Heart left ventricle (tissue), 16 donors: ENCODE data around the gene ASB5. TPM values are rescaled to one million over a fixed set of nuclear protein-coding genes. Genes with fewer than 3 reads are reported as not detected.
A peak's percentile ranks its signal among the peaks of the same experiment; 100 is the strongest.

Experiments
- ATAC-seq, 4 donors: fragments of 200-7000 bp; cut with Tn5 transposase; one replicate each; pipeline ENCODE4 v1.9.1; 2020 to 2022; ENCODE audit warnings: moderate library complexity in 4 of 4, mild to moderate bottlenecking in 3 of 4, moderate number of reproducible peaks in 1 of 4
- DNase-seq, 5 donors: peaks; one replicate each; pipeline ENCODE4 v3.0.0-alpha.2; 2020
- H3K27ac ChIP-seq, 12 donors: fragments of 200-600 bp; sonication (generic) in 4 of 12; one replicate each; pipeline versions ENCODE4 v1.5.0 to v1.8.0; 2016 to 2022; ENCODE audit warnings: mild to moderate bottlenecking in 2 of 12
- H3K27me3 ChIP-seq, 9 donors: fragments of 200-600 bp; sonication (generic) in 2 of 9; one replicate each; pipeline versions ENCODE4 v1.5.1 to v1.8.0; 2016 to 2022; ENCODE audit warnings: mild to moderate bottlenecking in 3 of 9
- H3K36me3 ChIP-seq, 9 donors: fragments of 200-600 bp; sonication (generic) in 2 of 9; one replicate each; pipeline versions ENCODE4 v1.5.0 to v1.8.0; 2018 to 2022; ENCODE audit warnings: mild to moderate bottlenecking in 2 of 9
- H3K4me1 ChIP-seq, 12 donors: fragments of 200-600 bp; sonication (generic) in 4 of 12; one replicate each; pipeline versions ENCODE4 v1.5.0 to v1.8.0; 2016 to 2022; ENCODE audit warnings: mild to moderate bottlenecking in 3 of 12
- H3K4me3 ChIP-seq, 12 donors: fragments of 200-600 bp; sonication (generic) in 4 of 12; one replicate each; pipeline versions ENCODE4 v1.5.0 to v1.8.0; 2017 to 2022; ENCODE audit warnings: mild to moderate bottlenecking in 9 of 12, moderate library complexity in 4 of 12
- H3K9me3 ChIP-seq, 12 donors: fragments of 200-600 bp; sonication (generic) in 4 of 12; one replicate each; pipeline versions ENCODE4 v1.5.0 to v1.8.0; 2016 to 2022; ENCODE audit warnings: mild to moderate bottlenecking in 1 of 12
- POLR2A ChIP-seq, 2 donors: fragments of 450-650 bp; IDR thresholded peaks; one replicate each; pipeline ENCODE4 v1.6.1; 2017; ENCODE audit warnings: antibody characterized with exemption in 2 of 2, mild to moderate bottlenecking in 2 of 2, moderate library complexity in 2 of 2
- WGBS, 4 donors: extraction: QIAGEN DNeasy Blood & Tissue Kit in 2 of 4; methylation state at CpG; one replicate each; pipeline versions ENCODE4 v1.1.5 to v1.1.7; 2013 to 2018; 5-methylcytosine and 5-hydroxymethylcytosine counted together
- intact Hi-C, 10 donors: fragments of 100-400 bp; cut with DNase I; formaldehyde crosslinking; loops; one replicate each; pipeline versions ENCODE4 v1.11.1 to v1.14.2; 2022
- polyA plus RNA-seq, 2 donors: library from polyadenylated mRNA; stranded (reverse); fragments of 200-250 nt; gene quantifications; one replicate each; pipeline ENCODE4 v1.2.3, GENCODE V29; 2013
- total RNA-seq, 9 donors: library from RNA; depleted of rRNA in 2 of 9; stranded (reverse); fragments of >200 nt in 2 of 9; fragmentation: NEBNext Ultra II Directional in 3 of 9; extraction: Animal tissue kit (Norgen Biotek cat#: 25700) in 3 of 9; gene quantifications; one replicate each; pipeline versions ENCODE4 v1.1.0 to v1.2.4, GENCODE V29; 2016 to 2023
- TF ChIP-seq, protein P1 (sequence below), 12 donors: fragments of 200-600 bp; sonication (generic) in 4 of 12; IDR thresholded peaks; one replicate each; pipeline versions ENCODE4 v1.5.0 to v1.8.0; 2018 to 2022; ENCODE audit warnings: antibody characterized with exemption in 12 of 12, mild to moderate bottlenecking in 5 of 12
- donor health status: ischemic (EF 13 %, LVEDD 7.1; RV severe dilation, severe dysfunction).
- donor health status: healthy with polysubstance abuse.
- donor health status: DM: no; HTN: yes; CAD: no.
- donor health status: DM: no; HTN: no; CAD: no.
- donor health status: ischemic (EF 25% LVEDD 6.9; RV normal size, moderate dysfunction).
- donor health status: ischemic (EF 25% LVEDD 5.7; RV mildly dilated, moderate dysfunction).
- donor health status: healthy.
- donor health status: DM: yes; HTN: yes; CAD: no.
- donor health status: ischemic (EF 35%, LVEDD 5.7; RV mildly dilated, moderate dysfunction).
- donor health status: nonischemic (EF 11% LVEDD 7.7; RV severe dilation, severe dysfunction).
- donor health status: DM: yes; HTN: yes; CAD: no.
- donor health status: PGD.
- donor health status: ischemic (EF 29% LVEDD 5.4; RV normal size, mild dysfunction).
- donor health status: nonischemic (EF 23%, LVEDD 6.1; RV moderate dilation, normal function).

The ASB5 gene
- total and polyA plus RNA-seq, 11 donors, result 1.0 to 7.7 (median 2.8) TPM

DNA sequence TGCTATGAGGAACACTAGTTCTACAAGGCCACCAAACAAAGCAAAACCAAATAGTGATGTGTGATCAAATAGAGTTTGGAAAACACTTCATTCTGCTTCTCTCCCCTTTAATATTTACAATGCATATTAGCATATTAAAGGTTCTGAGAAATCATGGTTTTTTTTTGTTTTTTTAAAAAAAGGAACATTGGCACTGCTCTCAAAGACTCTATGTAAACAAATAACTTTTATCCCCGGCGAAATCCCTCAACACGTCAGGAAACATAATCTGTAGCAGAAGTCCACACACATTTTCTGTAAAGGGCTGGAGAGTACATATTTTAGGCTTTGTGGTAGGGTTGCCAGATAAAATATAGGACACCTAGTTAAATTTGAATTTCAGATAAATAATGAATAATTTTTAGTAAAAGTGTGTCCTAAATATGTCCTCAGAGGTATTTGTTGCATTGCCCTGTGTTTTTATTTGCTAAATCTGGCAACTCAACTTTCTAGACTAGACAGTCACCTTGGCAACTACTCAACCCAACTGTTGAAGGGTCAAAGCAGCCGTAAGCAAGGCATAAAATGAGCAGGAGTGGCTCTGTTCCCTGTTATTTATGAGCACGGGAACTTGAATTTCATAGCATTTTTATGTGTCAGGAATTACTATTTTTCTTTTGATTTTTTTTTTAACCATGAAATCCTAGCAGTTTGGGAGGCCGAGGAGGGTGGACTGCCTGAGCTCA is 82.2 kb downstream of the ASB5 start:
- Histone ChIP-seq H3K36me3 (no peaks in the 10 kb centered on the region), H3K9me3 (no peaks in the 10 kb centered on the region), H3K4me3 (no peak overlapping the region), H3K27me3 (no peaks in the 10 kb centered on the region), H3K27ac (peak overlapping the region in 1 of 12 donors; percentile 13), H3K4me1 (peaks cover 0 to 7% (median 0%) of the 10 kb centered on the region in 12 donors)
- intact Hi-C loops, result loop anchor here in 1 of 10 donors (5.0 kb wide), 1 partner anchor 130 kb away; the partner anchor contains the start of gene SPCS3
- TF ChIP-seq, protein P1, sequence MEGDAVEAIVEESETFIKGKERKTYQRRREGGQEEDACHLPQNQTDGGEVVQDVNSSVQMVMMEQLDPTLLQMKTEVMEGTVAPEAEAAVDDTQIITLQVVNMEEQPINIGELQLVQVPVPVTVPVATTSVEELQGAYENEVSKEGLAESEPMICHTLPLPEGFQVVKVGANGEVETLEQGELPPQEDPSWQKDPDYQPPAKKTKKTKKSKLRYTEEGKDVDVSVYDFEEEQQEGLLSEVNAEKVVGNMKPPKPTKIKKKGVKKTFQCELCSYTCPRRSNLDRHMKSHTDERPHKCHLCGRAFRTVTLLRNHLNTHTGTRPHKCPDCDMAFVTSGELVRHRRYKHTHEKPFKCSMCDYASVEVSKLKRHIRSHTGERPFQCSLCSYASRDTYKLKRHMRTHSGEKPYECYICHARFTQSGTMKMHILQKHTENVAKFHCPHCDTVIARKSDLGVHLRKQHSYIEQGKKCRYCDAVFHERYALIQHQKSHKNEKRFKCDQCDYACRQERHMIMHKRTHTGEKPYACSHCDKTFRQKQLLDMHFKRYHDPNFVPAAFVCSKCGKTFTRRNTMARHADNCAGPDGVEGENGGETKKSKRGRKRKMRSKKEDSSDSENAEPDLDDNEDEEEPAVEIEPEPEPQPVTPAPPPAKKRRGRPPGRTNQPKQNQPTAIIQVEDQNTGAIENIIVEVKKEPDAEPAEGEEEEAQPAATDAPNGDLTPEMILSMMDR (IDR thresholded peaks at IDR 0.05), result no peak
- TF ChIP-seq POLR2A (IDR thresholded peaks at IDR 0.05), result no peak
- no peak for DNase-seq
- no peak for ATAC-seq
- WGBS, 4 donors, result 71 to 84% (median 76%) methylated on average over 6 of the region's 6 CpGs

DNA sequence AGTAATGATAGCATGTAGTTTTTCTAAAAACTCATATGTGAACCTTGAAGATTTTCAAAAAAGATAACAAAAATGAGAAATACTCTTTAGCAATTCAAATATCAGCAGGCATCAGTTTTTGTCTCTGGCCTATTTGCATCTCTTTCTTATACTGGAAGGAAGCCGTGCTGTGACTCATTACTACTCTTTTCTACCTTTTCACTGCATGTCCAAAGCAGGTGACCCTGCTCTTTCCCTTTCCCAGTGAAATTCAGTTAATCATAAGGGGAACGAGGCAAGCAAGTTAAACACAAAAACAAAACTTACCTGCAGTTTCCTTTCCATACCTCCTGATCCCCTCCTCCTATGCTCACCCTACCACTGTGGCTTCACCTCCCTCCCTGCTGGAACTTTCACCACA is 83.0 kb downstream of the ASB5 start:
- no peak for TF ChIP-seq POLR2A (IDR thresholded peaks at IDR 0.05)
- TF ChIP-seq, protein P1 (IDR thresholded peaks at IDR 0.05), result no peak
- no peaks in the 10 kb centered on the region for H3K27me3 ChIP-seq
- H3K9me3 ChIP-seq, result no peaks in the 10 kb centered on the region
- DNase-seq (no peak), ATAC-seq (no peak)
- H3K4me3 ChIP-seq, result no peak overlapping the region
- intact Hi-C loops, result loop anchor here in 1 of 10 donors (5.0 kb wide), 1 partner anchor 131 kb away; the partner anchor contains the start of gene SPCS3
- H3K36me3 ChIP-seq, result no peaks in the 10 kb centered on the region
- H3K27ac ChIP-seq, result no peak overlapping the region
- H3K4me1 ChIP-seq, result peaks cover 0 to 7% (median 0%) of the 10 kb centered on the region in 12 donors
- 69 to 80% (median 73%) methylated on average over 2 of the region's 2 CpGs for WGBS, 4 donors

DNA sequence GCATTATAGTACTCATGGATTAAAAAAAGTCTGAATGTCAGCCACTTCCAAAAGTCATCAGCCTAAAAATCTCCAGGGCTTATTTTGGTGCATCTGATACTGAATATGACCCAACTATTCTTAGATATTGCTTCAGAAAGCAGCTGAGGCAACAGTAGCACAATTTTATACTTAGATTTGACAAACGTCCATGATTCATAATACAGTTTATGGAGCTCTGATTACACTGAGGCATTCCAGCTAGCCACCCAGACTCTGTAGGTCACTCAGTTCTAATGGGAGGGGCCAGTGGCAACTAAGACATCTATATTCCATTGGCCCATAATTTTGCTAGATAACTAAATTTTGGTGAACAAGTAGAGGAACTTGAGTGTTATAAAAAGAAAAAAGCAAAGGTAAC is 84.0 kb downstream of the ASB5 start:
- H3K27ac ChIP-seq, result peak overlapping the region in 1 of 12 donors; percentile 28
- 18 to 27% (median 22%) methylated on average over 1 of the region's 1 CpG for WGBS, 4 donors
- ATAC-seq (peak; percentile 47 to 86 (median 78)), DNase-seq (no peak)
- no peak overlapping the region for H3K4me3 ChIP-seq
- H3K27me3 ChIP-seq, result no peaks in the 10 kb centered on the region
- no peaks in the 10 kb centered on the region for H3K36me3 ChIP-seq
- no peak for TF ChIP-seq POLR2A (IDR thresholded peaks at IDR 0.05)
- TF ChIP-seq, protein P1 (IDR thresholded peaks at IDR 0.05), result no peak
- H3K4me1 ChIP-seq, result peaks cover 0 to 7% (median 0%) of the 10 kb centered on the region in 12 donors
- intact Hi-C loops, result loop anchor here in 1 of 10 donors (5.0 kb wide), 1 partner anchor 132 kb away; the partner anchor contains the start of gene SPCS3
- no peaks in the 10 kb centered on the region for H3K9me3 ChIP-seq

Other genes with a start within 250 kb of the ASB5 start
- 1 to 10 TPM in 1 of 9 donors, under 1 TPM in 8; 0.28 to 1.4 (median 0.75) TPM for gene WDR17, start 203.4 kb downstream of the ASB5 start, total RNA-seq
- gene WDR17, start 203.4 kb downstream of the ASB5 start, polyA plus RNA-seq, result under 1 TPM; 0.21 to 0.23 TPM
- gene SPATA4, start 73.6 kb downstream of the ASB5 start, total RNA-seq, result under 1 TPM in 5 of 9 donors, not detected in 4; 0.25 to 0.84 (median 0.64) TPM
- under 1 TPM; 0.27 to 0.35 TPM for gene SPATA4, start 73.6 kb downstream of the ASB5 start, polyA plus RNA-seq
- gene SPCS3, start 50.7 kb upstream of the ASB5 start, total RNA-seq, result 100 to 1,000 TPM in 3 of 9 donors, 10 to 100 TPM in 6; 40.6 to 200 (median 81.6) TPM
- gene SPCS3, start 50.7 kb upstream of the ASB5 start, polyA plus RNA-seq, result 100 to 1,000 TPM in 1 of 2 donors, 10 to 100 TPM in 1; 24.3 to 143 TPM